Kidney epithelial cell (primary cell): Measurements from ENCODE around the gene GRAP2. TPM values are rescaled to one million over a fixed set of nuclear protein-coding genes. Genes with fewer than 3 reads are reported as not detected.

Source experiments
- DNase-seq: peaks from one replicate; pipeline ENCODE4 v3.0.0-alpha.2; 2010; ENCODE audit warnings: low read depth
- H3K27me3 ChIP-seq: 2 replicates; pipeline ENCODE4 v1.6.0; 2011; ENCODE audit warnings: low read length; ENCODE audit not compliant: control insufficient read depth, insufficient read depth
- H3K36me3 ChIP-seq: 2 replicates; pipeline ENCODE4 v1.5.1; 2011; ENCODE audit warnings: low read length; ENCODE audit not compliant: control insufficient read depth, insufficient read depth
- H3K4me3 ChIP-seq: 2 replicates; pipeline ENCODE4 v1.5.1; 2011; ENCODE audit warnings: low read depth, mild to moderate bottlenecking, control low read depth, low read length
- CTCF ChIP-seq: IDR thresholded peaks from 2 replicates; pipeline ENCODE4 v1.5.1; 2011; ENCODE audit warnings: mild to moderate bottlenecking, moderate library complexity, low read length, control low read depth, inconsistent platforms; ENCODE audit not compliant: insufficient read depth, poor library complexity, severe bottlenecking
- total RNA-seq: library from RNA; depleted of rRNA; stranded (reverse); fragments of >200 nt; gene quantifications from 2 replicates; pipeline ENCODE4 v1.2.3, GENCODE V29; 2015

GRAP2 gene
- total RNA-seq, 1 donor from 2014 or later, result not detected

GRCh38 chr22:40022536-40023240, 121.8 kb downstream of the GRAP2 start:
- Histone ChIP-seq H3K27me3 (peaks cover 4% of the 10 kb centered on the region), H3K36me3 (no peaks in the 10 kb centered on the region), H3K4me3 (no peak overlapping the region)
- no peak for TF ChIP-seq CTCF
- DNase-seq, result no peak

Other genes with a start within 250 kb of the GRAP2 start
- gene ENTHD1, start 7.3 kb upstream of the GRAP2 start, total RNA-seq, result not detected in 2 replicates
- not detected in 2 replicates for gene TMA7B, start 59.3 kb downstream of the GRAP2 start, total RNA-seq
- 5.8 and 6.9 TPM in 2 replicates for gene FAM83F, start 93.9 kb downstream of the GRAP2 start, total RNA-seq